ENCODE results near the gene TRIM65.

GRCh38 chr17:75909812-75910274 is 13.1 kb upstream of the TRIM65 start:
- TF ChIP-seq ZNF384 (IDR thresholded peaks at IDR 0.05): no peak
- TF ChIP-seq TARDBP (IDR thresholded peaks at IDR 0.05): no peak
- no peak for TF ChIP-seq CTBP1 (IDR thresholded peaks at IDR 0.05; ENCODE audit: borderline replicate concordance)
- no peak for TF ChIP-seq SUZ12 (IDR thresholded peaks at IDR 0.05)
- TF ChIP-seq FOXK2 (IDR thresholded peaks at IDR 0.05): no peak
- TF ChIP-seq SP1 (IDR thresholded peaks at IDR 0.05): no peak
- no peak for TF ChIP-seq ELF4 (IDR thresholded peaks at IDR 0.05)
- TF ChIP-seq LEF1 (IDR thresholded peaks at IDR 0.05; ENCODE audit: borderline replicate concordance): no peak
- TF ChIP-seq HDGF (IDR thresholded peaks at IDR 0.05; ENCODE audit: borderline replicate concordance): no peak
- TF ChIP-seq BHLHE40 (IDR thresholded peaks at IDR 0.05; ENCODE audit: borderline replicate concordance): no peak
- TF ChIP-seq FOXA1 (IDR thresholded peaks at IDR 0.05): no peak
- TF ChIP-seq FOXM1 (IDR thresholded peaks at IDR 0.05; ENCODE audit: borderline replicate concordance): no peak
